8988T (cell line): ENCODE results near the gene CYB5R3.

ENCODE experiments used
- DNase-seq: peaks from one replicate; pipeline ENCODE4 v3.0.0; 2011

The CYB5R3 gene

GRCh38 chr22:42644422-42645340 lies 4.5 kb downstream of the CYB5R3 start:
- no peak for DNase-seq

DNA sequence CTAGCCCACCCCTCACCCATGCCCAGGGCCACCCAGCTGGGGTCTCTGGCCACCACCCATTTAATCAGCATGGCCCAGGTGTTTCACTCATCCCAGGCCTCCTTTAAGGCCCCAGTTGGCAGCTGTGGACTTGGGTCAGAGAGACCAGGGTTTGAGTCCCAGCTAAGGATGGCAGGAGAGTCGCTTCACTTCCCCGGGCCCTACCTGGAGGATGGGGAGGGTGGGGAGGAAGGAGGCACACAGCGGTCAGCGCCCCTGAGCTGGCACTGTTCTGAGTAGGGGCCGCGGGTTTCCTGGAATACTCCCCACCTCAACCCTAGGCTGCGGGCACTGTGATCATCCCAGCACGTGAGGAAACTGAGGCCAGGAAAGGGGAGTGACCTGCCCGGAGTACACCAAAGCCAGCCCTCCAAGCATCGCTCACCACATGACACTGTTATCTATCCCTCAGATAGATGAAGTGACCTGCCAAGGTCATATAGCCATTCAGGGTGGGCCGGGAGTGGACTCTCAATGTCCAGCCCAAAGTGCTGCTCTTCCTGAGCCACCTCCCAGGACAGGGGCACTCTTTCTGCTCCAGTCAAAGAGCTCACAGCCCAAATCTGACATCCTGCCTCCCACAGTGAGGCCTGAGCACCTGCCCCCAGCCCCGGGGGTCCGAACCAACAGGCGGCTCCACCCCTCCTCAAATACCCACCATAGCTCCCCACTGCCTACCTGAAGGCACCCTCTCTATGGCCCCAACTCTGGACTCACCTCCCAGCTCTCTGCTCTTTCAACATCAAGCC lies 5.4 kb downstream of the CYB5R3 start:
- DNase-seq = no peak

DNA sequence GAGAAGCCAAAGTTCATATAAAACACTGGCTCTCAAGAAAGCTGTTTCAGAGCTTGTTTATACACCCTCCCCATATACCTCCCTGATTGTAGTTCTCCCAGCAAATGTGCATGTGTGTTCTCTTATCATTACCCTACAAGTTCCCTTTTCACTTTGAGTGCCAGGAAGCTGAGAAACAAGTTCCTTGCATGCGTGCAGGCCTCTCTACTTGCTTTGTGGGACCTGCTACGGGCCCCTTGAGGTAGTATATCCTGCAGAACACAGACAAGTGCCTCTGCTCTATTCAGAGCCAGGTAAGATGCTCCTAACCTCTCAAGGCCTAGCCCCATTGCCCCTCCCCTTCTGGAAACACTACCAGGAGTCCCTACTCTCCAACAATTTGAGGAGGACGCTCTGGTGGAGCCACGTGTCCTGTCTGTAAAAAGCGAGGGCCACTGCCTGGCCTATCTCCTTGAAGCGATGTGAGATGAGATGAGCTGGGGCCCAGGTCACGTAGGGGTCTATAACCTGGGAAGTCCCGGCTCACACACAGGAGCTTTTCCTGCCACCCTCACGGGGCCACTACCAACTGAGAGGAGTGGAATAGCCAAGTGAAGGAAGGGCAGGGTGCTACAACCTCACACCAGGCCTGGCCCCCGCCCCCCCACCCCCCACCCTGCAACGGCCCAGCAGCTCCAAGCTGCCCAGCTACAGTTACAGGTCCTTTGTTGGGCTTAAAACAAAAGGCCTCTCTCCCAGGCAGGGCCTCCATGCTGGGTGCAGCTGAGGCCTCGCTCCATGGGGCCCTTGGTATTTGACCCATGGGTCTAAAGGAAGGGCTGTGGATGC lies 6.2 kb downstream of the CYB5R3 start:
- DNase-seq = no peak

- no peak for DNase-seq
These were observed 7.3 kb downstream of the CYB5R3 start for GRCh38 chr22:42641801-42642413.

- no peak for DNase-seq
These were observed 9.5 kb downstream of the CYB5R3 start for GRCh38 chr22:42639541-42640241.

DNA sequence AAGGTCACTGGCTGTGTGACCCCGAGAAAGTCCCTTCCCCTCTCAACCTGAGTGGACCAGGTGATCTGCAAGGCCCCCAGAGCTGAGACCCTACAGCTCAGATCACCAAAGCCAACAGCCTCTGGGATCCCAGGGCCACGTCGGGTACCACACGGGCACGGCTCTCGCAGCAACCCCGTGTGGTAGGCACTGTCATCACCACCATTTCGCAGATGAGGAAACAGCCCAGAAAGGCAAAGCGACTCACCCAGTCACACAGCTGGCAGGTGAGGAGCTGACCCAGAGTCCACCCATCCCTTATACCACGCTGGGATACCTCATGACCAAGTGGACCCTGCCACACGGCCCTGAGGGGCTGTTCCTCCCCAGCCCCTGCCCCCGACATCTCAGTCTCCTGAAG lies 11.6 kb downstream of the CYB5R3 start:
- no peak for DNase-seq

- DNase-seq = no peak
These were observed 12.7 kb downstream of the CYB5R3 start for GRCh38 chr22:42636506-42636905.

- peak; percentile 74 for DNase-seq
These were observed 13.7 kb downstream of the CYB5R3 start for GRCh38 chr22:42635531-42635930.

DNA sequence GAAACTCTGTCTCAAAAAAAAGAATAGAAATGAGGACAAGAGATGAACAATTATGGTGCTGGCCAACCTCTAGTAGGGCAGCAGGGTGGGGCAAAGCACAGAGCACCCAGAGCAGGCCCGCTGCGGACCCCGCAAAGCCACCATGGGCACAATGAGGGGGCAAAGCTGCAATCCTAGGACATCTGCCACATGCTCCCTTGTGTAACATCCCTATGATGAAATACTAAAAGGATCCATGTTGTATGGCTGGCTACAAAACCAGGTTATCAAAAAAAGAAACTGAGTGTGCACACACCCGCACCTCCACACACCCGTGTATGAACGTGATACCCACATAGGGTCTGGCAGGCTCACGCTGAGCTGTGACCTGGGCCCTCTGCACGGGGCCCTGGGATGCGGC lies 16.2 kb downstream of the CYB5R3 start:
- no peak for DNase-seq

- DNase-seq = no peak
These were observed 17.1 kb downstream of the CYB5R3 start for GRCh38 chr22:42632096-42632495.

- DNase-seq = no peak
These were observed 18.1 kb downstream of the CYB5R3 start for GRCh38 chr22:42630901-42631602.

GRCh38 chr22:42630211-42630610 lies 19.0 kb downstream of the CYB5R3 start:
- no peak for DNase-seq

GRCh38 chr22:42627981-42628380 lies 21.2 kb downstream of the CYB5R3 start:
- DNase-seq = no peak

GRCh38 chr22:42626951-42627625 lies 22.1 kb downstream of the CYB5R3 start:
- no peak for DNase-seq

DNA sequence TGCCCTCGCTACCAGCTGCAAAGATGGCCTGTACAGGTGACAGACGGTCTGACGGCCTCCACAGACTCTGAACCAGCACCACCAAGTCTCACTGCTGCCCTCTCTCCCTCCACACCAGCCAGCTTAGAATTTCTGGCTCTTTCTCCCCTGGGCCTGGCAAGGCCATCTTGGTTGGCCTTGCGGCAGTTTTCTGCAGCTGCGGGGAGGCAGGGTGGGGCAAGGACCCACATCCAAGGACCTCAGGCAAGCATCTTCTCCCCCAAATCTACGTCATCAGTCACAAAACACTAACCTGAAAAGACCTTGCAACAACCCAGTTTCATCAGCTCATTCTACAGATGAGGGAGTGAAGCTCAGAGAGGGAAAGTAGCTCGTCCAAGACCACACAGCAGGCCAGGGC lies 22.8 kb downstream of the CYB5R3 start:
- no peak for DNase-seq

DNA sequence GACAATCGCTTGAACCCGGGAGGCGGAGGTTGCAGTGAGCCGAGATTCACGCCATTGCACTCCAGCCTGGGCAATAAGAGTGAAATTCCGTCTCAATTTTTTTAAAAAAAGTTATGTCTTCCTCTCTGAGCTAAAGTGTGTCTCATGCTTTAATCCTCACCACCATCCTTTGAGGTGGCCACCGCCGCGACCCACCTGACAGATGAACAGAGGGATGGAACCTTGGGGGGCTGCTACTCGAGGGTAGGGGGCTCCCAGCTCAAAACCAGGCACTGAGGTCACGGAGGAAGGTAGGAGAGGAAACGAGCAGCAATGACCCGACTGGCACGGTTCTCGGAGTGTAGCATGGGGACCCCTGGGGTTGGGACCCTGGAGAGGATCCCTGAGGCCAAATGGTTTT lies 23.8 kb downstream of the CYB5R3 start:
- DNase-seq = no peak

GRCh38 chr22:42624551-42625106 lies 24.6 kb downstream of the CYB5R3 start:
- DNase-seq = no peak

DNA sequence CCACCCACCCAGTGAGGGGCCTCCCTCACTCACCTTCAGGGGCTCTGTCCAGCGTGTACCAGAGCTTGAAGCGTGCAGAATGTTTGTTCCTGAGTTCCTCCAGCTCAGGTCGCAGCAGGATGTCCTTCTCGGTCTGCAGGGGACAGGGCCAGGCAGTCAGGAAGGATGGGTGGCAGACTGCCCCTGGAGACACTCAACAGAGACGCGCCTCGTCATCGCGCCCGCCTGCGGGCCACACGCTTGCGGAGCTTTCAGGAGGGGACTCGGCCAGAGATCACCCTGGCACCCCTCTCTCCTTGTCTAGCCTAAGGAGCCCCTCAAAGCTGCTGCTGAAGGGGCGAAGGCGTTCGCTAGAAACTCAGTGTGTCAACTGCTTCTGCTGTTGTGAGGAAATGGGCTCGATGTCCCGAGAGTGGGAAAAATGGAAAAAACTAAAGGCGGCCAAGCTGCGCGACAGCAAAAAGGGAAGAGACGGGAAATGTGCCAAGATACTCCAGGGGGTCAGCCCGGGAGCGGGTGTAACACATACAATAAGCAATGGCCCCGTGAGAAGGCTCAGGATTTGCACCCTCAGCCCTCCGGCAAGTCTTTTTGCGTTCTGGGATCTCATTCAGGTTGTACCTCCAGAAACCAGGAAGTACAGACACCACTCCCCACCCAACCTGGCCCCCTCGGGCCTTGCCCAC lies 25.3 kb downstream of the CYB5R3 start:
- no peak for DNase-seq

- DNase-seq = no peak
These were observed 25.9 kb downstream of the CYB5R3 start for GRCh38 chr22:42623301-42623751.
